Esophagus muscularis mucosa (tissue), 2 donors: Measurements from ENCODE around the gene SNAPC4.

ENCODE experiments used
- EP300 ChIP-seq: sonication (generic); formaldehyde crosslinking; IDR thresholded peaks from one replicate; pipeline ENCODE4 v1.6.1; 2017; ENCODE audit warnings: antibody characterized with exemption
- POLR2A ChIP-seq: fragments of 450-650 bp; IDR thresholded peaks from one replicate; pipeline ENCODE4 v1.6.1; 2017; ENCODE audit warnings: antibody characterized with exemption, moderate library complexity, mild to moderate bottlenecking, low read depth

DNA sequence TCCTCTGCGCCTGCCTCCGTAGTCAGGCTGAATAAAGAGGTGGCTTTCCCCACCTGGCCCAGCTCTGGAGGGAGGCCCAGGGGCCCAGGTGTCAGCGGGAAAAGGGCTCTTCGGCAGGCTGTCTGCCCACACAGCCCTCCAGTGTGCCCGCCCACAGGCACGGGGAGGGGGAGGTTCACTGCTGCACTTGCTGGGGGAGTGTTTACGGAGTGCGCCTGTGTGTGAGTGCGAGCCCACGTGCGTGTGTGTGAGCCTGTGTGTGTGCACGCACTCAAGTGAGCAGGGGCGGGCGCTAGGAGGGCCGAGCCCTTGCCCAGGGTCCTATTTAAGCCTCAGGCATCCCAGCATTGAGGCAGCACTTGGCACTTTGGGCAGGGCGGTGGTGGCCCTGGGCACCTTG, 47.3 kb downstream of the SNAPC4 start:
- TF ChIP-seq EP300 (no peak), POLR2A (no peak)
